AG08396 (cell line): ENCODE measurements around the gene PRKCG.
"Not testable (repeated sequence)": the region's sequence is repeated elsewhere in the genome, so short reads cannot be mapped to it uniquely, and the experiment has no call there.

Source experiments
- DNase-seq: peaks from one replicate; pipeline ENCODE4 v3.0.0; 2012; ENCODE audit warnings: low spot score, mixed read lengths

The PRKCG gene

DNA sequence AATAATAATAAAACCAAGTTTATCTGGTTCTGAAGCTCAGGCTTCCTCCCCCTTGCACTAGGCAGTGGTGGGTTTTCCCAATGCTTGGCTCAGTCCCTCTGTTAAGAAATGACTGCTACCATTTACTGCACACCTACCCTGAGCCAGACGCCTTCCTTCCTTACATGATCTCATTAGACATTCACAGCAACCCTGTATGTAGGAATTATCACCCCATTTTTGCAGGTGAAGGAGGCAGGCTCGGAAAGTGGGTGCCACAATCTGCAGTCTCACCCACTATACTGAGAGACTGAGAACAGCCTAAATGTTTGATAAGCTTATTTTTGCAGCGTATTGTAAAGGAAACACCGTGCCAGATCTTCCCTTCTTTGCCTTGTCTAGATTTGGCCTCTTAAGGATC, 62.4 kb downstream of the PRKCG start:
- DNase-seq: no peak

DNA sequence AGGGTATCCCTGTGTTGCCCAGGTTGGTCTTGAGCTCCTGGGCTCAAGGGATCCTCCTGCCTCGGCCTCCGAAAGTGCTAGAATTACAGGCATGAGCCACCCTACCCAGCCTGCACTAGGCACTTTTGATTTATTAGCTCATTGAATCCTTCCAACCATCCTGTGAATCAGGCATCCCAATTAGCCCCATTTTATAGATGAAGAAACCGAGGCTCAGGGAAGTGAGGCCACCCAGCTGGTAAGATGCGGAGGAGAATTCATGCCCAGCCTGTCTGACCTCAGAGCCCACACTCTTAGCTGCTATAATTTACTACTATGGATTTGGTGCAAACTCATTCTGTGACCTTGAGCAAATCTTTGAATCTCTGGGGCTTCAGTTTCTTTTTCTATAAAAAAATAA, 62.9 kb downstream of the PRKCG start:
- no peak for DNase-seq

DNA sequence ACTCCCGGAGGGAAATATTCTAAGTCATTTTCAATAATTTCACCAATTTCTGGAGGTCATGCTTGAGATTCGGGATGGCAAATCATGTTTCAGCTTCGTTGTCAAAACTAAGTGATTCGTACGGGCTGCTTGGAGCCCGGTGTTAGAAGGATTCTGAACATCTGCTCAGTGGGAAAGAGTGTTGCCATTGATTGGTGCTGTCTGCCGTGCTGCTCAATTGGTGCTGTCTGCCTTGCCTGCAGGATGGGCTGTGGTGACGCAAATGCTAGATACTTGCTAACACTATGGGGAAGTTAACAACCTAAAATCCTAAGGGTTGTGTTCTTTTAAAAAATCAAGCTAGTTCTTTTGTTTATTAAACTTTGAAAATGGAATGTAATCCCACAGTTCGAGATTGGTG, 63.4 kb downstream of the PRKCG start:
- peak; percentile 39 for DNase-seq

DNA sequence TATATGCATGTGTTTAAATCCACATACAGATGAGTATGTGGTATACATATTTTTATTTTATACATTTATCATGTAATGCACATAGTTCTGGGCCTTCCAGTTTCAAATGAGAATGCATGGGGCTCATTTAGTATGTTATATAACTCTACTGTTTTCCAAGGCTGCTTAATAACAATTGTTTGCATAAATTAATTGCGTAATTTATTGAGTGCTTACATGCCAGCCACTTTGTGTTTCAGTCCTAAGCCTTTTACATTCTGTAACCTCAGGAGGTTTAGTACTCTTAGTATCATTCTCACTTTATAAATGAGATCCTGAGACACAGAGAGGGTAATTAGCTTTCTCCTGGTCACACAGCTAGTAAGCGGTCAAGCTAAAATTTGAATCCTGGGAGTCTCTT, 64.0 kb downstream of the PRKCG start:
- no peak for DNase-seq

DNA sequence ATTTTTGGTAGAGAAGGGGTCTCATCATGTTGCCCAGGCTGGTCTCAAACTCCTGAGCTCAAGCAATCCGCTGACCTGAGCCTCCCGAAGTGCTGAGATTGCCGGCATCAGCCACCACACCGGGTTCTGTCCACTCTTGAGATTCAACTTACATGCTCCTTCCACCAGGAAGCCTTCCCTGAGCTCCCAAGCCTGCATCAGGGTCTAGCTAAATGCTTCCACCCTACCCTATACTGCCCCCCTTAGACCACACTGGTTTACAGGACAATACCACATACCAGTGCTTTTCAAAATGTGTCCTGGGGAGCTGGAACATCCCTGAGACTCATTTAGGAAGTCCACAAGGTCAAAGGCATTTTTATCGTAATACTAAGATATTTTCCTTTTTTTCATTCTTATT, 65.6 kb downstream of the PRKCG start:
- no peak for DNase-seq

DNA sequence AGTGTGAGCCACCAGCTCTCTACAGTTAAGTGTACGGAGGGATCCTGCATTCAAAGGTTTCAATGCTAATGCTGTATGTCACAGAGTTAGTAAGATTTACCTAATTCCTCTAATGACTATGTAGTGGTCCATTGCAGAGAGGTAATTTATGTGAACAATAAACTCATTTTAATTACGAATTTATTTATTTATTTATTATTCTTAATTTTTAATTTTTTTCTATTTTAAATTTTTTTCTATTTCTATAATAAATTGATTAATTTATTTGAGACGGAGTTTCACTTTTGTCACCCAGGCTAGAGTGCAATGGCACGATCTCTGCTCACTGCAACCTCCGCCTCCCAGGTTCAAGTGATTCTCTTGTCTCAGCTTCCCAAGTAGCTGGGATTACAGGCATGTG, 66.6 kb downstream of the PRKCG start:
- DNase-seq: not testable (repeated sequence)

DNA sequence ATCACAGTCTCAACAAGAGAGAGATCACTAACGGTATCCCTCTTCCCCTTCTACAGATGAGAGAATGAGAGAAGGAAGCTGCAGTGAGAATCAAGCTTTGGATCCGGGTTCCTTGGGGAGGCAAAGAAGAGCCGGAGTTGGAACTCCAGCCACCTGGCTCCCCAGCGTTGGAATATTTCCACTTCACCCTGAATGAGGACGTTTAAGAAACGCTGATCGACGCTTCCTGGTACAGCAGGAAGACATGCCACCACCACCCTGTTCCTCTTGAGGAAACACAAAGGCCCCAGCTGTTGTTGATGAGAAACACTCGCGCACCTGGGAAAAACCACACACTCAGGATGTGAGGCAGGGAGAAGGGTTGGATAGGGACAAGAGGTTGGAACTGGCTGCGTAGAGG, 69.4 kb downstream of the PRKCG start:
- DNase-seq: no peak

DNA sequence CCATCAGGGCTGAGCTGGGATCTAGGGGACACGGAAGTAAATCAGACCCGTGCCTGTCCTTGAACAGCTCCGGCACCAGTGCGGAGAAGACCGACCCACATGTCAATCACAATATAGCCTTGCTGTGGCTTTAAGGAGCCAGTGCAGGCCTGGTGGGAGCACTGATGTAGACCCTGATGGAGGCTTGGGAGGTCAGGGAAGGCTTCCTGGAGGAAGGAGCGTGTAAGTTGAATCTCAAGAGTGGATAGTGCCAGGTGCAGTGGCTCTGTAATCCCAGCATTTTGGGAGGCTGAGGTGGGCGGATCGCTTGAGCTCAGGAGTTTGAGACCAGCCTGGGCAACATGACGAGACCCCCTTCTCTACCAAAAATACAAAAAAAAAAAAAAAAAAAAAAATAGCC, 70.0 kb downstream of the PRKCG start:
- no peak for DNase-seq

DNA sequence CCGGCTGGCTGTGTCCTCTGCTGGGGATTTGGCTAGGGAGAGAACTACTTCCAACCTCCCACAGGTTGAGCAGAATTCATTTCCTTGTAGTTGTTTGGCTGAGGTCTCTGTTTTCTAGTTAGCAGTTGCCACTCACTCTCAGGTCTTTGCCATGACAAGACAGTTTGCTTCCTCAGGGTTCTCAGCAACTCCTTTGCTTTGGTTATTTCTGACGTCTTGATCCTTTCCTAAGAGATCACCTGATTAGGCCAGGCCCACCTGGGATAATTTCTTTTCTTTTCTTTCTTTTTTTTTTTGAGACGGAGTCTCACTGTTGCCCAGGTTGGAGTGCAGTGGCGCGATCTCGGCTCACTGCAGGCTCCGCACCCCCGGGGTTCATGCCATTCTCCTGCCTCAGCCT, 71.4 kb downstream of the PRKCG start:
- DNase-seq: no peak
